H1 (cell line): Measurements from ENCODE around the gene ZC3H6. TPM values are rescaled to one million over a fixed set of nuclear protein-coding genes. Genes with fewer than 3 reads are reported as not detected.

Experiments used
- BRCA1 ChIP-seq: IDR thresholded peaks from 2 replicates; pipeline ENCODE4 v1.6.1; 2012; ENCODE audit warnings: low read depth, low read length, improper control_type of control experiment
- CBX5 ChIP-seq: fragments of 300-800, 300-1000 bp; sonication (generic); IDR thresholded peaks from 2 replicates; pipeline ENCODE4 v1.7.1; 2016; ENCODE audit warnings: antibody characterized with exemption, low read length, low read depth
- CHD2 ChIP-seq: IDR thresholded peaks from 2 replicates; pipeline ENCODE4 v1.6.1; 2012; ENCODE audit warnings: low read length, improper control_type of control experiment
- FOSL1 ChIP-seq: IDR thresholded peaks from 2 replicates; pipeline ENCODE4 v1.6.1; 2011; ENCODE audit warnings: mild to moderate bottlenecking, low read depth, low read length, moderate library complexity; ENCODE audit not compliant: insufficient read depth
- GTF2F1 ChIP-seq: IDR thresholded peaks from 2 replicates; pipeline ENCODE4 v1.6.1; 2012; ENCODE audit warnings: low read depth, low read length, improper control_type of control experiment, borderline replicate concordance
- SP1 ChIP-seq: IDR thresholded peaks from 2 replicates; pipeline ENCODE4 v1.6.1; 2011; ENCODE audit warnings: low read depth, low read length
- polyA plus RNA-seq, 7 experiments: library from polyadenylated mRNA; depleted of rRNA in 3 of 7; stranded (reverse) in 5 of 7; unstranded in 2 of 7; fragments of >200 nt in 5 of 7; fragments of 200-250 nt in 2 of 7; gene quantifications; 1 replicate in 5 of 7; 2 replicates in 1 of 7; 4 replicates in 1 of 7; pipeline versions ENCODE4 v1.2.1 to v1.2.3, GENCODE V29; 2011 to 2013; ENCODE audit warnings: missing spikeins in 2 of 7, mixed read lengths in 2 of 7
- total RNA-seq: library from RNA; stranded (reverse); fragmentation: NEBNext Ultra II Directional; extraction: Animal tissue kit (Norgen Biotek cat#: 25700); gene quantifications from 2 replicates; pipeline ENCODE4 v1.2.1, GENCODE V29; 2021
- TF ChIP-seq, protein P1 (sequence below): fragments of 300-600 bp; sonication (generic); IDR thresholded peaks from 2 replicates; pipeline ENCODE4 v1.7.1; 2012; ENCODE audit warnings: low read length, moderate library complexity, mild to moderate bottlenecking, inconsistent platforms; ENCODE audit not compliant: insufficient replicate concordance
- TF ChIP-seq, protein P2 (sequence below): IDR thresholded peaks from 2 replicates; pipeline ENCODE4 v1.6.1; 2012; ENCODE audit warnings: inconsistent platforms

The ZC3H6 gene
- total and polyA plus RNA-seq, 2 of the 8 experiments (the other 6 are each of a cell fraction or from before 2014, with no cell fraction given): 1.4 to 6.9 TPM

DNA sequence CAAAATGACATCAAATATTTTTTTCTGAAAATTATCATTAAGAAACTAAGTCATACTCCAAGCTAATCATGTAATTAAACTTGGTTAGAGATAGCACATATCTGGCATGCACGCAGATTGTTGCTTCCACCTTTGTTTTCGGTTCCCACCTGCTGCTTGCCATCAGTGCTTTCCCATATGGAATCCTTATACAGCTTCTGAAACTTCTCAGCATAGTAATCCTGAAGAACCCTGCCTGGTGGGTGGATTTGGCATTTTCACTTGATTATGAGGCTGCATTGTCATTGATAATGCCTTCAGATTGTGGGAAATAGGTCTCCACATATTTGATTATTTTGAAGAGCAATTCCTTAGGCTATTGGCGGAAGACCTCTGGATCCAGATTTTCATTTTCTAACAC, 47.5 kb downstream of the ZC3H6 start (continued):
- TF ChIP-seq, protein P1, sequence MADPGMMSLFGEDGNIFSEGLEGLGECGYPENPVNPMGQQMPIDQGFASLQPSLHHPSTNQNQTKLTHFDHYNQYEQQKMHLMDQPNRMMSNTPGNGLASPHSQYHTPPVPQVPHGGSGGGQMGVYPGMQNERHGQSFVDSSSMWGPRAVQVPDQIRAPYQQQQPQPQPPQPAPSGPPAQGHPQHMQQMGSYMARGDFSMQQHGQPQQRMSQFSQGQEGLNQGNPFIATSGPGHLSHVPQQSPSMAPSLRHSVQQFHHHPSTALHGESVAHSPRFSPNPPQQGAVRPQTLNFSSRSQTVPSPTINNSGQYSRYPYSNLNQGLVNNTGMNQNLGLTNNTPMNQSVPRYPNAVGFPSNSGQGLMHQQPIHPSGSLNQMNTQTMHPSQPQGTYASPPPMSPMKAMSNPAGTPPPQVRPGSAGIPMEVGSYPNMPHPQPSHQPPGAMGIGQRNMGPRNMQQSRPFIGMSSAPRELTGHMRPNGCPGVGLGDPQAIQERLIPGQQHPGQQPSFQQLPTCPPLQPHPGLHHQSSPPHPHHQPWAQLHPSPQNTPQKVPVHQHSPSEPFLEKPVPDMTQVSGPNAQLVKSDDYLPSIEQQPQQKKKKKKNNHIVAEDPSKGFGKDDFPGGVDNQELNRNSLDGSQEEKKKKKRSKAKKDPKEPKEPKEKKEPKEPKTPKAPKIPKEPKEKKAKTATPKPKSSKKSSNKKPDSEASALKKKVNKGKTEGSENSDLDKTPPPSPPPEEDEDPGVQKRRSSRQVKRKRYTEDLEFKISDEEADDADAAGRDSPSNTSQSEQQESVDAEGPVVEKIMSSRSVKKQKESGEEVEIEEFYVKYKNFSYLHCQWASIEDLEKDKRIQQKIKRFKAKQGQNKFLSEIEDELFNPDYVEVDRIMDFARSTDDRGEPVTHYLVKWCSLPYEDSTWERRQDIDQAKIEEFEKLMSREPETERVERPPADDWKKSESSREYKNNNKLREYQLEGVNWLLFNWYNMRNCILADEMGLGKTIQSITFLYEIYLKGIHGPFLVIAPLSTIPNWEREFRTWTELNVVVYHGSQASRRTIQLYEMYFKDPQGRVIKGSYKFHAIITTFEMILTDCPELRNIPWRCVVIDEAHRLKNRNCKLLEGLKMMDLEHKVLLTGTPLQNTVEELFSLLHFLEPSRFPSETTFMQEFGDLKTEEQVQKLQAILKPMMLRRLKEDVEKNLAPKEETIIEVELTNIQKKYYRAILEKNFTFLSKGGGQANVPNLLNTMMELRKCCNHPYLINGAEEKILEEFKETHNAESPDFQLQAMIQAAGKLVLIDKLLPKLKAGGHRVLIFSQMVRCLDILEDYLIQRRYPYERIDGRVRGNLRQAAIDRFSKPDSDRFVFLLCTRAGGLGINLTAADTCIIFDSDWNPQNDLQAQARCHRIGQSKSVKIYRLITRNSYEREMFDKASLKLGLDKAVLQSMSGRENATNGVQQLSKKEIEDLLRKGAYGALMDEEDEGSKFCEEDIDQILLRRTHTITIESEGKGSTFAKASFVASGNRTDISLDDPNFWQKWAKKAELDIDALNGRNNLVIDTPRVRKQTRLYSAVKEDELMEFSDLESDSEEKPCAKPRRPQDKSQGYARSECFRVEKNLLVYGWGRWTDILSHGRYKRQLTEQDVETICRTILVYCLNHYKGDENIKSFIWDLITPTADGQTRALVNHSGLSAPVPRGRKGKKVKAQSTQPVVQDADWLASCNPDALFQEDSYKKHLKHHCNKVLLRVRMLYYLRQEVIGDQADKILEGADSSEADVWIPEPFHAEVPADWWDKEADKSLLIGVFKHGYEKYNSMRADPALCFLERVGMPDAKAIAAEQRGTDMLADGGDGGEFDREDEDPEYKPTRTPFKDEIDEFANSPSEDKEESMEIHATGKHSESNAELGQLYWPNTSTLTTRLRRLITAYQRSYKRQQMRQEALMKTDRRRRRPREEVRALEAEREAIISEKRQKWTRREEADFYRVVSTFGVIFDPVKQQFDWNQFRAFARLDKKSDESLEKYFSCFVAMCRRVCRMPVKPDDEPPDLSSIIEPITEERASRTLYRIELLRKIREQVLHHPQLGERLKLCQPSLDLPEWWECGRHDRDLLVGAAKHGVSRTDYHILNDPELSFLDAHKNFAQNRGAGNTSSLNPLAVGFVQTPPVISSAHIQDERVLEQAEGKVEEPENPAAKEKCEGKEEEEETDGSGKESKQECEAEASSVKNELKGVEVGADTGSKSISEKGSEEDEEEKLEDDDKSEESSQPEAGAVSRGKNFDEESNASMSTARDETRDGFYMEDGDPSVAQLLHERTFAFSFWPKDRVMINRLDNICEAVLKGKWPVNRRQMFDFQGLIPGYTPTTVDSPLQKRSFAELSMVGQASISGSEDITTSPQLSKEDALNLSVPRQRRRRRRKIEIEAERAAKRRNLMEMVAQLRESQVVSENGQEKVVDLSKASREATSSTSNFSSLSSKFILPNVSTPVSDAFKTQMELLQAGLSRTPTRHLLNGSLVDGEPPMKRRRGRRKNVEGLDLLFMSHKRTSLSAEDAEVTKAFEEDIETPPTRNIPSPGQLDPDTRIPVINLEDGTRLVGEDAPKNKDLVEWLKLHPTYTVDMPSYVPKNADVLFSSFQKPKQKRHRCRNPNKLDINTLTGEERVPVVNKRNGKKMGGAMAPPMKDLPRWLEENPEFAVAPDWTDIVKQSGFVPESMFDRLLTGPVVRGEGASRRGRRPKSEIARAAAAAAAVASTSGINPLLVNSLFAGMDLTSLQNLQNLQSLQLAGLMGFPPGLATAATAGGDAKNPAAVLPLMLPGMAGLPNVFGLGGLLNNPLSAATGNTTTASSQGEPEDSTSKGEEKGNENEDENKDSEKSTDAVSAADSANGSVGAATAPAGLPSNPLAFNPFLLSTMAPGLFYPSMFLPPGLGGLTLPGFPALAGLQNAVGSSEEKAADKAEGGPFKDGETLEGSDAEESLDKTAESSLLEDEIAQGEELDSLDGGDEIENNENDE: no peak
- TF ChIP-seq GTF2F1 (no peak), FOSL1 (no peak), CBX5 (no peak), SP1 (no peak), CHD2 (no peak), BRCA1 (no peak)
- TF ChIP-seq, protein P2, sequence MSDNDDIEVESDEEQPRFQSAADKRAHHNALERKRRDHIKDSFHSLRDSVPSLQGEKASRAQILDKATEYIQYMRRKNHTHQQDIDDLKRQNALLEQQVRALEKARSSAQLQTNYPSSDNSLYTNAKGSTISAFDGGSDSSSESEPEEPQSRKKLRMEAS: no peak
- TF ChIP-seq, all 59 proteins: peak for 0
